Measurements from ENCODE around the gene ITPRIP.

ITPRIP gene

GRCh38 chr10:104326991-104327610, 11.2 kb downstream of the ITPRIP start:
- in situ Hi-C loops (cut with MboI; ENCODE audit: low sequenced_read_pairs): no loop called here

GRCh38 chr10:104325436-104326435, 12.5 kb downstream of the ITPRIP start:
- in situ Hi-C loops (cut with MboI; ENCODE audit: low sequenced_read_pairs): no loop called here

GRCh38 chr10:104324931-104325330, 13.3 kb downstream of the ITPRIP start:
- in situ Hi-C loops (cut with MboI; ENCODE audit: low sequenced_read_pairs): no loop called here

DNA sequence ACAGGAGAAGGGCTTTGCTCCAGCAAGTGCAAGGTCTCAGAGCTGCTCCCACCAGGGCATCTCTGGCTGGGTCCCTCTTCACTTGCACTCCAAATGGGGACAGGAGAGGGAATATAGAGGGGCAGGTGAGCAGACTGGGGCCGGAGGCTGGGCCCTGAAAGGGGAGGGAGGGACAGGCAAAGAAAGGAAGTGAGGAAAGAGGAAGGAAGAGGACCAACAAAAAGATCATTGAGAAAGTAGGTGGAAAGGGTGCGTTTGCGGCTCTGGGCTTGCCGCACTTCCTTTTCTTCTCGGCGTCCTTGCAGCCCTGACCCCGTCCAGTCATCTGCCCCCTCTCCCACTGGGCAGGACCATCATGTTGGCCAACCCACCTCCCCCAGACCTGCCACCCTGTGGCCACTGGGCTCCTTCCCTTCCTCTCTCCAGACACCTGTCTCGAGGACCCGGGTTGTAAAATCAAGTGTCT, 14.0 kb downstream of the ITPRIP start:
- in situ Hi-C loops (cut with MboI; ENCODE audit: low sequenced_read_pairs): no loop called here

- in situ Hi-C loops (cut with MboI; ENCODE audit: low sequenced_read_pairs): no loop called here
Observed at GRCh38 chr10:104323760-104324201, 14.5 kb downstream of the ITPRIP start.

DNA sequence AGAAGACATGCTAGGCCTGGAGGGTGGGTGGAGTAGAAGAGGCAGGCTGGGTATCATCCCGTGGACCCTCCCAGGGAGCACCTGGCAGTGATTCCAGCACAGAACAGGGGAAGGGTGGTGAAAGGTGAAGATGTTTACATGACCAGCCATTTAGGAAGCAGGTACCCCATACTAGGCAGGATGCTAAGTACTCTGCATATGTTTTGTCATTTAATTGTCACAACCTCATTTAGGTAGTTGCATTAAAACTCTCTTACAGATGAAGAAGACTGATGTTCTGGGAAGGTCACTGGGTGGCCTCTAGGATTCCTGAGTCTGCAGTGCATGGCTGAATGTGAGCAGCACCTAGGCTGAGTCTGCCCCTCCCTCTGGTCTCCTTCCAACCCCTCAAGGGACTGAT, 15.2 kb downstream of the ITPRIP start:
- in situ Hi-C loops (cut with MboI; ENCODE audit: low sequenced_read_pairs): no loop called here

DNA sequence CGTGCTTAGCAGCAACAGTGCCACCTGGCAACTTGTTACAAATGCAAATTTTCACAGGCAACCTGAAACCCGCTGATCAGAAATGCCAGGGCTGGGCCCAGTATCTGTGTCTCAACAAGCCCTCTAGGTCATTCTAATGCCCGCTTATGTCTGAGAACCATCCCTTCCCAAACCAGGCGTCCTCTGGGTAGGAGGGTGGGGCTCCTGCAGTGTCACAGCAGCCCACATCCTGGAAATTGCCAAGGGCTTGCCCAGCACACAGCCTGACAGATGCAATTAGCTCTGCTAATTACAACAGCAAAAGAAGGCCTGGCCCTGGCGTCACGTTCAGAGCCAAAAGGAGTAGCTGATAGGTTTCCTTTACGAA, 15.9 kb downstream of the ITPRIP start:
- in situ Hi-C loops (cut with MboI; ENCODE audit: low sequenced_read_pairs): no loop called here

- in situ Hi-C loops (cut with MboI; ENCODE audit: low sequenced_read_pairs): no loop called here
Observed at GRCh38 chr10:104321725-104322415, 16.4 kb downstream of the ITPRIP start.

DNA sequence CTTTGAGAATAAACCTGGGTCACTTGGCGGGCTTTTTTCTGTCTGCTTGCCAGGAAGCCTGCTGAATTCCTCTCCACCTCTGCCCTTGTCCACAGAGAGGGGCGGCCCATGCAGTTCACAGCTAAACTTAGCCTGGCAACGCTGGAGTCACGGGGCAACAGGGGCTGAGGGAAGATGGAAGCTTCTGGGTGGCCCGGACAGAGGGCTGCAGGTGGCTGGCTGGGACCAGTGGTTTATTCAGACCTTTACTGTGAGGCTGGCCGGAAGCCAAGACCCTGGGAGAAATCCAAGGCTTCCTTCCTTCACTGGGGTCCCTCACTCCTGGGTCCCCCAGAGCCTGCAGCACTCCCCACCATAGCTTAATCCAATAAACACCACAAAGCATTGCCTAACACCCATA, 17.0 kb downstream of the ITPRIP start:
- in situ Hi-C loops (cut with MboI; ENCODE audit: low sequenced_read_pairs): no loop called here

- in situ Hi-C loops (cut with MboI; ENCODE audit: low sequenced_read_pairs): no loop called here
Observed at GRCh38 chr10:104318810-104319741, 19.2 kb downstream of the ITPRIP start.

GRCh38 chr10:104318326-104318725, 19.9 kb downstream of the ITPRIP start:
- in situ Hi-C loops (cut with MboI; ENCODE audit: low sequenced_read_pairs): no loop called here

- in situ Hi-C loops (cut with MboI; ENCODE audit: low sequenced_read_pairs): no loop called here
Observed at GRCh38 chr10:104317726-104318299, 20.5 kb downstream of the ITPRIP start.

- in situ Hi-C loops (cut with MboI; ENCODE audit: low sequenced_read_pairs): no loop called here
Observed at GRCh38 chr10:104317269-104317710, 21.0 kb downstream of the ITPRIP start.

DNA sequence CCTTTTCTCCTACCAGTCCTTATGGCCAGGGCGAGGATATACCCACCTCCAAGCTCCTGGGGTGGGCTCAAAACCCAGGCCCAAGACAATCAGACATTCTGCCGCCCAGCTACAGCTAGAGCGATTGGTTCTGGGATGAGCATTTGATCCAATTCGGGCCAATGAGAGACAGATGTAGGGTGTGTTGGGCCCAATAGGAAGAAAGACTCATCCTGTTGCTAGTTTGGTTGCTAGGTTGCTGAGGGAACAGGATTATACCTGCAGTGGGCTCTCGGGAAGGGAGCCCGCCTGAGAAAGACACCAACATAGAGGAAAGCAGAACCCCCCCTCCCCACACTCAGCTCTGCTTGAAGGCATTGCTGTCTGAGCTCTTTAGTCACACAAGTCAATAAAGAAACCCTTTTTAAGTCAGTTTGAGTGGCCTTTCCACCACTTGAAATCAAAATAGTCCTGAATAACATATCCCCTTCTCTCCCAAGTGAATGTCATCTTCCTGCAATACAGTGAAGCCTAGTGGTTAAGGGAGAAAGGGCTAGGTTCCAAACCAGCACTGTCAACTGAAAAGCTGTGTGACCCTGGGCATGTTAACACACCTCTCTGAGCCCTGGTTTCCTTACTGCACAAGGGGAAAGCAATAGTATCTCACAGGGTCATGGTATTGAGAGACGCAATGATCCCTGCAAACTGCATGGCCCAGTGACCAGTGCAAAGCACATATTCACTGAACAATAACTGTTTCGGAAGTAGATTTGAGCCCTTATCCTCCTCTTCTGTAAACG, 21.8 kb downstream of the ITPRIP start:
- in situ Hi-C loops (cut with MboI; ENCODE audit: low sequenced_read_pairs): no loop called here

DNA sequence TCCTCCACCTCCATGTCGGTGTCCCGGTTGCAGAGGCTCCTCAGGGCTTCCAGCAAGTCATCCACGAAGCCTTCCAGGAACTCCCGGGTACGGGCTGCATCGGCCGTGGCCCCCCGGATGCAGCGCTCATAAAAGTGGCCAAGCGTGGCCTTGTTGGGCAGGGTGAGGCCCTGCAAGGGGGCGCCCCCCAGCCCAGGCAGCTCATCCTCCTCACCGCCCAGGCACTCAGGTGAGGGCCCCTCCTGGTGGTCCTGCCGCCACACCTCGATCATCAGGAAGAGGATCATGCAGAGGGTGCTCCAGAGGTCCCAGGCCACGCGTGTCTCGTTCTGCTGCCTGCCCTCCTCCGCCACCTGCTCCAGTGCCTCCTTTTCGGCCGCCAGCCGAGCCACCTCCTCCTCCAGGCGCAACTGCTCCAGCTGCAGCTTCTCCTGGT, 22.8 kb downstream of the ITPRIP start:
- in situ Hi-C loops (cut with MboI; ENCODE audit: low sequenced_read_pairs): no loop called here

DNA sequence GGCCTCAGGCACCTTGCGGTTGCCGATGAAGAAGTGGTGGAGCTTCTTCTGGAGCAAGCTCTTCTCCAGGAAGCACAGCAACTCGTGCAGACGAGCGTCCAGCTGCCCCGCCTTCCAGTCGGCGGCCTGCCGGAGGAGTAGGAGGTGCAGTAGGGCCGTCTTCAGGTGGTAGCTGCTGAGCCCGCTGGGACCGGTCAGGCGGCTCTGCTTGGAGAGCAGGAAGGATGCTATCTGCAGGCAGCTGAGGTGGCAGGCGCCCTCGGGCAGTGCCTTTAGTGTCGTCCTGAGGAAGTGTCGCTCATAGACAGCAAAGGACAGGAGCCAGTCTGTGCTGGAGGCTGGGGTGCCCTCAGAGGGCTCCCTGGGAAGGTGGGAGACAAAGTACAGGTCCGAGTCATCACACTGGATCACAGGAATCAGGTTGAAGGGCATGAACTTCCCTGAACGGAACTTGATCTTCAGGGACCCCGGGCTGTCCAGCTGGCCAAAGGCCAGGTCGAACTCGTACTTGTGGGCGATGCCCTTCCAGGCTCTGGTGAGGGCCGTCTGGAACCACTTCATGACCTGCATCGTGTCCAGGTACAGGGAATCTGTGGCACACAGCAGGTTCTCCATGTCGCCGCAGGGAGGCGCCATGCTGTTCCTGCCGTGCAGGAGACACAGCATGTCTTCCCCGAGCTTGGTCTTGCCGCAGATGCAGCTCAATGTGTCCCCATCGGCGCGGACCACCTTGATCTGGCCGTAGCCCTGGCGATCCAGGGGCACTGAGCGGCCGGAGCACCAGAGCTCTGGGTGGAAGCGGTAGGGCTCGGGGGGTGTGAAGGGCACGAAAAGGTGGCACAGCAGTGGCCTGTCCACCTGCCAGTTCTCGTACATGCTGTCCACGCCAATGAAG, 23.4 kb downstream of the ITPRIP start:
- in situ Hi-C loops (cut with MboI; ENCODE audit: low sequenced_read_pairs): no loop called here

- in situ Hi-C loops (cut with MboI; ENCODE audit: low sequenced_read_pairs): no loop called here
Observed at GRCh38 chr10:104311184-104311720, 27.0 kb downstream of the ITPRIP start.

Measured in hTERT RPE-1 (cell line).